ENCODE measurements around the gene RIMBP2.

The RIMBP2 gene

DNA sequence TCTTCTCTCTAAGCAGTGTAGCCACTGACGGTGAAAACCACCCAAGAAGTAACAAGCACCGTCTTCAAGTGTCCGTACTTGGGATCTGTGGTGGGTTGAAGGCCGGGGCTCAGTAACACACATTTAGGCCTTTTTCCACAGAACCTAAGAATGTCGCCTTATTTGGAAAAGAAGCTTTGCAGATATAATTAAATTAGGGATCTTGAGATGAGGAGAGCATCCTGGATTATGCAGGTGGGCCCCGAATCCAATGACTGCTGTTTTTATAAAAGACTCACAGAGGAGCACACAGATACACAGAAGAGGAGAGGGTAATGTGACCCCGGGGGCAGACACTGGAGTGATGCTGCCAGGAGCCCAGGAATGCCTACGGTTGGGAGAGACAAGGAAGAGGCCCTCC is 46.3 kb downstream of the RIMBP2 start:
- TF ChIP-seq, protein P1, sequence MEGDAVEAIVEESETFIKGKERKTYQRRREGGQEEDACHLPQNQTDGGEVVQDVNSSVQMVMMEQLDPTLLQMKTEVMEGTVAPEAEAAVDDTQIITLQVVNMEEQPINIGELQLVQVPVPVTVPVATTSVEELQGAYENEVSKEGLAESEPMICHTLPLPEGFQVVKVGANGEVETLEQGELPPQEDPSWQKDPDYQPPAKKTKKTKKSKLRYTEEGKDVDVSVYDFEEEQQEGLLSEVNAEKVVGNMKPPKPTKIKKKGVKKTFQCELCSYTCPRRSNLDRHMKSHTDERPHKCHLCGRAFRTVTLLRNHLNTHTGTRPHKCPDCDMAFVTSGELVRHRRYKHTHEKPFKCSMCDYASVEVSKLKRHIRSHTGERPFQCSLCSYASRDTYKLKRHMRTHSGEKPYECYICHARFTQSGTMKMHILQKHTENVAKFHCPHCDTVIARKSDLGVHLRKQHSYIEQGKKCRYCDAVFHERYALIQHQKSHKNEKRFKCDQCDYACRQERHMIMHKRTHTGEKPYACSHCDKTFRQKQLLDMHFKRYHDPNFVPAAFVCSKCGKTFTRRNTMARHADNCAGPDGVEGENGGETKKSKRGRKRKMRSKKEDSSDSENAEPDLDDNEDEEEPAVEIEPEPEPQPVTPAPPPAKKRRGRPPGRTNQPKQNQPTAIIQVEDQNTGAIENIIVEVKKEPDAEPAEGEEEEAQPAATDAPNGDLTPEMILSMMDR (IDR thresholded peaks at IDR 0.05): no peak
- no peak for TF ChIP-seq ZFX (IDR thresholded peaks at IDR 0.05; ENCODE audit: borderline replicate concordance)

DNA sequence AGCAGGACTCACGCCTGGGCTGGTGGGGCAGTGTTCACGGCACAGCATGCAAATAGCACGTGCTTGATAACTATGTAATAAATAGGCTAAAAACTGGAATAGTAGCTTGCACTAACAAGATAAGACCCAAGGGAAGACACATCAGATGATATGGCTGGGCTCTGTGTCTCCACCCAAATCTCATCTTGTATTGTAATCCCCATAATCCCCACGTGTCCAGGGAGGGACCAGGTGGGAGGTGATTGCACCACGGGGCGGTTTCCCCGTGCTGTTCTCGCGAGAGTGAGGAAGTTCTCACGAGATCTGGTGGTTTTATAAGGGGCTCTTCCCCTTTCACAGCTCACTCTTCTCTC is 46.9 kb downstream of the RIMBP2 start:
- H3K27ac ChIP-seq: no peak overlapping the region
- TF ChIP-seq ZFX (IDR thresholded peaks at IDR 0.05; ENCODE audit: borderline replicate concordance): no peak

More for the DNA sequence above, 46.3 kb downstream of the RIMBP2 start:
- H3K27ac ChIP-seq: no peak overlapping the region

DNA sequence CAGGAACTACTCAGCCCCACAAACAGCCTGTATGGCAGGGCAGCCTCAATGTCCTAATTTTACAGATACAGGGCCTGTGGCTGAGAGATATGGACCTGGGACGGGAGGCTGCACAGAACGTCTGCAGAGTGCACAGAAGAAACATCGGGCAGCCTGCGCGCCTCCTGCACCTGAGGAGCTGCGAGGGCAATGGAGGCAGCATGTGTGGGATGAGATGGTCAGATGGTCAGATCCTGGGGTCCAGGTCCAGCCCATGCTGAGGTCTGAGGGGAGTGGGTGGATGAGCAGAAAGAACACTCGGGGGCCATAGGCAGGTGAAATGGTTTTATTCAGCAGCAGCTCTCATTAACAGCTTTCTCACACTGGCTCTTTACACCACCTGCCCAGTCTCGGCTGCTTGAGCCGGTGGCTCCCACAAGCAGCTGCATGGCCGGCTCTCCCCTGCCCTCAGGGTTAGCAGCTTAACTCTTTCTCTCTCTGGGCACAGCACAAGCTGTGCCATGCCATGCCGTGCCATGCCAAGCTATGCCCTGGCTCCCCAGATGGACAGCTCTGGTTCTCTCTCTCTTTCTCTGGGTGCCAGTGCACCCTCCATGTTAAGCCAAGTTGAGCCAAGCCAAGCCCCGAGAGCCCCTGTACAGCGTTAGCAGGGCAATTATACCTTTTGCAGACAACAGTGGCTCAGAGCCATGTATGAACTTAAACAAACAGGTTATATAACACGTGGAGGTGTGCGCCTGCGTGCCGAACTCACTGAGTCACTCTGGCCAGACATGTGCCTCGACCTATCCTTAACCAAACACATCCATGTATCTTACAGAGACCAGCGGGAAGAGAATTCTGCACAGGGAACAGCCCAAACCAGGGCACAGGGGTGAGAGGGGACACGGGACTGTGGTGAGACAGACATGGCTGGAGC is 47.6 kb downstream of the RIMBP2 start:
- H3K27ac ChIP-seq: no peak overlapping the region
- TF ChIP-seq, protein P1 (IDR thresholded peaks at IDR 0.05): no peak
- no peak for TF ChIP-seq ZFX (IDR thresholded peaks at IDR 0.05; ENCODE audit: borderline replicate concordance)

DNA sequence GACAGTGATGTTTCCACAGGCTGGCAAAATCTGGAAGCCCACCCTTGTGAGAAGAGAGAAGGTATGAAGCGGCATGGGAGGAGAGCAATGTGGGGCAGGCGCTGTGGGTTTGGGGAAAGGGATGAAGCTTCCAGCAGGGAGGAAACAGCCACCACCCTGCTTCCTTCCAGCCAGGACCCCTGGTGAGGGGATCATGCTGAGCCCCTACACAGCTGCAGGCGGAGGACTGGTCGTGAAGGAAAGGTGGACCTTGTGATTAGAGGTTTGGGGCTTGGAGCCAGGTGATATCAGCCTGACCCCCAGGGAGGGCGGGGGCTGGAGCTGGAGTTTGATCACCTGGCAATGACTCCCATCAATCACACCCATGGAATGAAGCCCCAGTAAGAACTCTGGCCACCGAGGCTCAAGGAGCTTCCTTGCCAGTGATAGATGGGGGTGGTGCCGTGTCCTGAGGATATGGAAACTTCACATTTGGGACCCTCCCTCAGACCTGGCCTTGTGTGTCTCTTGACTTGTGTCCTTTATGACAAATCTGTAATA is 48.6 kb downstream of the RIMBP2 start:
- H3K27ac ChIP-seq: no peak overlapping the region
- no peak for TF ChIP-seq ZFX (IDR thresholded peaks at IDR 0.05; ENCODE audit: borderline replicate concordance)
- TF ChIP-seq, protein P1 (IDR thresholded peaks at IDR 0.05): no peak

DNA sequence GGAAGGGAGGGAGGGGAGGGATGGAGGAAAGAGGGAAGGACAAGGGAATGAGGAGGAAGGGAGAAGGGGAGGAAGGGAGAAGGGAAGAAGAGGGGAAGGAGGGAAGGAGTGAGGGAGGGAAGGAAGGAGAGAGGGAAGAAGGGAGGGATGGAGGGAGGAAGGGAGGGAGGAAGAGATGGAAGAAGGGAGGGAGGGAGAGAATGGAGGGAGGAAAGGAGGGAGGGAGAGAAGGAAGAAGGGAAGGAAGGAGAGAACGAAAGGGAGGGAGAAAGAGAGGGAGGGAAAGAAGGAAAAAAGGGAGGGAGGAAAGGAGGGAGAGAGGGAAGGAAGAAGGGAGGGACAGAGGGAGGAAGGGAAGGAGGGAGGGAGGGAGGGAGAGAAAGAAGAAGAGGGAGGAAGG is 49.5 kb downstream of the RIMBP2 start:
- H3K27ac ChIP-seq: no peak overlapping the region
- no peak for TF ChIP-seq ZFX (IDR thresholded peaks at IDR 0.05; ENCODE audit: borderline replicate concordance)
- TF ChIP-seq, protein P1 (IDR thresholded peaks at IDR 0.05): no peak

DNA sequence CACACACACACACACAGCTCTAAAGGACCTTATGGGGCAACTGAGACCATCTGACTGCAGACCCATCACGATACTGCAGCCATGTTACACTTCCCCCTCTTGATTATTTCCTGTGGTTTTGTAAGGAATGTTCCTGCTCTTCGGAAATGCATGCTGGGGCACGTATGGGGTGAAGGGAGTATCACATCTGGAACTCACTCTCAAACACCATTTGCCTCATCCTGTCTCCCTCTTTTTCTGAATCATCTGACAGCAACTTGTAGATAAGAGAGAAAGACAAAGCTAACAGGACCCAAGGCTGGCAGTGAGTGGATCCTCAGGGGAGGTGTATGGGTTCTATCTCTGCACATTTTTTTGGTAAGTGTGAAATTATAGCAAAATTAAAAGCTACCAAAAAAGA is 50.3 kb downstream of the RIMBP2 start:
- TF ChIP-seq ZFX (IDR thresholded peaks at IDR 0.05; ENCODE audit: borderline replicate concordance): no peak
- TF ChIP-seq, protein P1 (IDR thresholded peaks at IDR 0.05): no peak

DNA sequence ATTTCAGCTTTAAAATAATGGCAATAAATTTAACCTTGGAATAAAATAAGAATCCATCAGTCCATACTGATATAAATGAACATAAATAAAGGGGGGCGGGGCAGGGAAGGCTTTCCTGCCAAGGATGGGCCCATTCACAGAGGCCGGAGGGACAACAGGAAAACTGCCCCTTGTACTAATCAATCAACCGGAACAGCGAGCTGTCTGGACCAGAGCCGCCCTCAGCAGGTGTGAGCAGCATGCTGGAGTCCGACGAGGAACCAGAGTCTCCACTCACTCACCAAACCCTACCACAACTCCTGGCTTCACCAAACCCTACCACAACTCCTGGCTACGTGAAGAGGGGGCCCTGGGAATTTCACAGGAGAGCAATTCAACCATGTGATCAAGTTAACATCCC is 51.3 kb downstream of the RIMBP2 start:
- TF ChIP-seq, protein P1 (IDR thresholded peaks at IDR 0.05): no peak
- TF ChIP-seq ZFX (IDR thresholded peaks at IDR 0.05; ENCODE audit: borderline replicate concordance): no peak

More for the DNA sequence above, 50.3 kb downstream of the RIMBP2 start:
- no peak overlapping the region for H3K27ac ChIP-seq

More for the DNA sequence above, 51.3 kb downstream of the RIMBP2 start:
- no peak overlapping the region for H3K27ac ChIP-seq
